ENCODE data around the gene CDCA7.

GRCh38 chr2:173387079-173387478 is 32.4 kb downstream of the CDCA7 start:
- TF ChIP-seq GATA2 (IDR thresholded peaks at IDR 0.05; ENCODE audit: insufficient read depth, insufficient read length, low read depth, low read length) (no peak), POLR2A (IDR thresholded peaks at IDR 0.05; ENCODE audit: low read depth, low read length) (no peak), POLR2AphosphoS5 (IDR thresholded peaks at IDR 0.05; ENCODE audit: insufficient read depth, low read depth, low read length) (no peak), EZH2 (IDR thresholded peaks at IDR 0.05; ENCODE audit: borderline replicate concordance, low read depth, low read length, severe bottlenecking) (no peak), JUN (IDR thresholded peaks at IDR 0.05; ENCODE audit: borderline replicate concordance, insufficient read depth, insufficient read length, low read depth) (no peak), MYC (IDR thresholded peaks at IDR 0.05; ENCODE audit: low read depth, low read length) (no peak), FOS (IDR thresholded peaks at IDR 0.05; ENCODE audit: borderline replicate concordance, insufficient read depth, low read length) (no peak)
- TF ChIP-seq, protein P1, sequence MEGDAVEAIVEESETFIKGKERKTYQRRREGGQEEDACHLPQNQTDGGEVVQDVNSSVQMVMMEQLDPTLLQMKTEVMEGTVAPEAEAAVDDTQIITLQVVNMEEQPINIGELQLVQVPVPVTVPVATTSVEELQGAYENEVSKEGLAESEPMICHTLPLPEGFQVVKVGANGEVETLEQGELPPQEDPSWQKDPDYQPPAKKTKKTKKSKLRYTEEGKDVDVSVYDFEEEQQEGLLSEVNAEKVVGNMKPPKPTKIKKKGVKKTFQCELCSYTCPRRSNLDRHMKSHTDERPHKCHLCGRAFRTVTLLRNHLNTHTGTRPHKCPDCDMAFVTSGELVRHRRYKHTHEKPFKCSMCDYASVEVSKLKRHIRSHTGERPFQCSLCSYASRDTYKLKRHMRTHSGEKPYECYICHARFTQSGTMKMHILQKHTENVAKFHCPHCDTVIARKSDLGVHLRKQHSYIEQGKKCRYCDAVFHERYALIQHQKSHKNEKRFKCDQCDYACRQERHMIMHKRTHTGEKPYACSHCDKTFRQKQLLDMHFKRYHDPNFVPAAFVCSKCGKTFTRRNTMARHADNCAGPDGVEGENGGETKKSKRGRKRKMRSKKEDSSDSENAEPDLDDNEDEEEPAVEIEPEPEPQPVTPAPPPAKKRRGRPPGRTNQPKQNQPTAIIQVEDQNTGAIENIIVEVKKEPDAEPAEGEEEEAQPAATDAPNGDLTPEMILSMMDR (IDR thresholded peaks at IDR 0.05; ENCODE audit: extremely low read depth in 1 of 2, insufficient read depth in 1 of 2, low read depth in 1 of 2, low read length in 2 of 2), result no peak
- TF ChIP-seq, protein P2, sequence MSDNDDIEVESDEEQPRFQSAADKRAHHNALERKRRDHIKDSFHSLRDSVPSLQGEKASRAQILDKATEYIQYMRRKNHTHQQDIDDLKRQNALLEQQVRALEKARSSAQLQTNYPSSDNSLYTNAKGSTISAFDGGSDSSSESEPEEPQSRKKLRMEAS (IDR thresholded peaks at IDR 0.05; ENCODE audit: insufficient read depth, insufficient read length), result no peak

Measured in endothelial cell of umbilical vein (primary cell).